GM12878 (cell line): ENCODE results near the gene SLCO2B1. TPM values are rescaled to one million over a fixed set of nuclear protein-coding genes. Genes with fewer than 3 reads are reported as not detected.

Experiments
- ATAC-seq: fragments of 200-7000 bp; cut with Tn5 transposase; 3 replicates; pipeline ENCODE4 v1.9.1; 2020; ENCODE audit warnings: mild to moderate bottlenecking, moderate library complexity
- BruUV-seq: library from RNA; stranded (reverse); fragments of 400-500 nt; replicated peaks from 2 replicates; lab custom pipeline; 2021; lab: Mats Ljungman, UMichigan
- CTCF ChIA-PET: fragments of 300-600 bp; sonication (Branson Sonifier 250); formaldehyde crosslinking; extraction: SDS; loops from one replicate; lab custom pipeline; 2021; ENCODE audit warnings: inconsistent platforms; lab: Yijun Ruan, JAX
- POLR2A ChIA-PET: fragments of 350-600 bp; formaldehyde crosslinking; extraction: SDS; loops from one replicate; lab custom pipeline; 2021; ENCODE audit warnings: inconsistent platforms; lab: Charles Lee
- RAD21 ChIA-PET: fragments of 300-600 bp; sonication (Branson Sonifier 250); formaldehyde crosslinking; loops from one replicate; lab custom pipeline; 2023; ENCODE audit warnings: antibody characterized with exemption; ENCODE audit not compliant: unreplicated experiment; lab: Charles Lee
- SMC1A ChIA-PET: fragments of 300-600 bp; sonication (Branson Sonifier 250); formaldehyde crosslinking; loops from one replicate; lab custom pipeline; 2023; ENCODE audit not compliant: unreplicated experiment, uncharacterized antibody; lab: Charles Lee
- DNase-seq: peaks from one replicate; pipeline ENCODE4 v3.0.0-alpha.2; 2011; ENCODE audit warnings: low read depth, low spot score
- FAIRE-seq: peaks from 3 replicates; lab custom pipeline; 2011; peaks lifted over from hg19 to GRCh38; lab: Jason Lieb, UNC
- H2AFZ ChIP-seq: 2 replicates; pipeline ENCODE4 v1.6.0; 2011; ENCODE audit warnings: low read depth, low read length, control low read depth; ENCODE audit not compliant: control insufficient read depth
- H3K27ac ChIP-seq: 2 replicates; pipeline ENCODE4 v1.5.1; 2011; ENCODE audit warnings: control low read depth; ENCODE audit not compliant: control insufficient read depth, insufficient read depth
- H3K27me3 ChIP-seq, 2 experiments: replicated peaks in 1 of 2; 2 replicates each; pipeline versions ENCODE4 v1.6.0 to v1.6.1; 2011; ENCODE audit warnings: low read length in 1 of 2; ENCODE audit not compliant: control insufficient read depth in 2 of 2, insufficient read depth in 2 of 2
- H3K36me3 ChIP-seq, 2 experiments: 2 replicates each; pipeline ENCODE4 v1.5.1; 2011; ENCODE audit warnings: low read length in 1 of 2; ENCODE audit not compliant: control insufficient read depth in 2 of 2, insufficient read depth in 2 of 2
- H3K4me1 ChIP-seq: 2 replicates; pipeline ENCODE4 v1.6.1; 2011; ENCODE audit warnings: mild to moderate bottlenecking, low read length, moderate library complexity, mixed read lengths; ENCODE audit not compliant: control insufficient read depth, insufficient read depth
- H3K4me2 ChIP-seq: 2 replicates; pipeline ENCODE4 v1.6.0; 2011; ENCODE audit warnings: control low read depth; ENCODE audit not compliant: control insufficient read depth, insufficient read depth
- H3K4me3 ChIP-seq: fragments of 200-600 bp; sonication (generic); 2 replicates; pipeline ENCODE4 v1.5.1; 2016
- H3K79me2 ChIP-seq: 2 replicates; pipeline ENCODE4 v1.6.0; 2011; ENCODE audit warnings: low read length; ENCODE audit not compliant: control insufficient read depth, insufficient read depth
- H3K9ac ChIP-seq: 2 replicates; pipeline ENCODE4 v1.8.0; 2011; ENCODE audit warnings: low read length, control low read depth, mixed read lengths; ENCODE audit not compliant: control insufficient read depth, insufficient read depth
- H3K9me3 ChIP-seq: replicated peaks from 3 replicates; pipeline ENCODE4 v1.5.1; 2011; ENCODE audit warnings: mild to moderate bottlenecking, low read length; ENCODE audit not compliant: control insufficient read depth, insufficient read depth
- H4K20me1 ChIP-seq: 2 replicates; pipeline ENCODE4 v1.6.0; 2011; ENCODE audit not compliant: control insufficient read depth, insufficient read depth
- E2F8 ChIP-seq: fragments of 450-650 bp; IDR thresholded peaks from 2 replicates; pipeline ENCODE4 v1.6.1; 2018; ENCODE audit warnings: mild to moderate bottlenecking, low read depth, moderate library complexity; ENCODE audit not compliant: partially characterized antibody
- HDAC2 ChIP-seq: fragments of 200-600 bp; sonication (generic); IDR thresholded peaks from 2 replicates; pipeline ENCODE4 v1.6.1; 2017
- IKZF2 ChIP-seq, 2 experiments: fragments of 450-650 bp; IDR thresholded peaks; 2 replicates each; pipeline ENCODE4 v1.6.1; 2017; ENCODE audit warnings: mild to moderate bottlenecking in 2 of 2, moderate library complexity in 2 of 2
- NFIC ChIP-seq: IDR thresholded peaks from 2 replicates; pipeline ENCODE4 v1.6.1; 2012; ENCODE audit warnings: low read depth, mild to moderate bottlenecking, inconsistent platforms, low read length, moderate library complexity
- NR2C1 ChIP-seq: fragments of 450-650 bp; IDR thresholded peaks from 2 replicates; pipeline ENCODE4 v1.6.1; 2017; ENCODE audit warnings: antibody characterized with exemption, mild to moderate bottlenecking, moderate library complexity
- RBBP5 ChIP-seq: fragments of 200-600 bp; sonication (generic); conservative IDR thresholded peaks from 2 replicates; pipeline ENCODE4 v1.6.1; 2016
- RFX5 ChIP-seq: IDR thresholded peaks from 2 replicates; pipeline ENCODE4 v1.6.1; 2011; ENCODE audit warnings: low read depth, low read length, improper control_type of control experiment
- YBX1 ChIP-seq: fragments of 450-650 bp; IDR thresholded peaks from 2 replicates; pipeline ENCODE4 v1.6.1; 2016; ENCODE audit warnings: antibody characterized with exemption
- ZBTB4 ChIP-seq: fragments of 450-650 bp; formaldehyde crosslinking; IDR thresholded peaks from 2 replicates; pipeline ENCODE4 v1.4.0; 2022; ENCODE audit warnings: mild to moderate bottlenecking, moderate library complexity
- ZNF217 ChIP-seq: fragments of 450-650 bp; IDR thresholded peaks from 2 replicates; pipeline ENCODE4 v1.6.1; 2017; ENCODE audit warnings: antibody characterized with exemption, mild to moderate bottlenecking
- WGBS: methylation state at CpG from one replicate; pipeline ENCODE4 v1.1.6; 2016; ENCODE audit warnings: low lambda C conversion rate; ENCODE audit not compliant: insufficient replicate concordance, insufficient coverage; ENCODE audit errors: missing lambda C conversion rate; 5-methylcytosine and 5-hydroxymethylcytosine counted together
- in situ Hi-C: fragments of 300-500 bp; cut with MboI; formaldehyde crosslinking; loops from 9 replicates; pipeline ENCODE4 v1.14.3; 2018; ENCODE audit warnings: mixed read lengths
- intact Hi-C: fragments of 100-400 bp; cut with micrococcal nuclease; formaldehyde crosslinking; loops from one replicate; pipeline ENCODE4 v1.14.2; 2022; ENCODE audit not compliant: unreplicated experiment
- polyA plus RNA-seq, 11 experiments: library from polyadenylated mRNA; depleted of rRNA in 4 of 11; unstranded in 6 of 11; stranded (reverse) in 5 of 11; fragments of >200 nt; fragmentation: Nextera tagmentation in 4 of 11; fragmentation: Illumina TruSeq in 1 of 11; extraction: Ambion mirVana in 4 of 11; extraction: Trizol in 1 of 11; gene quantifications; 1 replicate in 1 of 11; 2 replicates in 10 of 11; pipeline versions ENCODE4 v1.2.1 to v1.2.3, GENCODE V29; 2011 to 2016; ENCODE audit warnings: inconsistent platforms in 2 of 11, missing spikeins in 2 of 11, low read depth in 1 of 11
- total RNA-seq, 4 experiments: library from RNA; depleted of rRNA in 3 of 4; stranded (reverse); fragments of >200 nt in 3 of 4; fragmentation: Illumina TruSeq in 1 of 4; extraction: Trizol in 1 of 4; gene quantifications; 2 replicates each; pipeline versions ENCODE4 v1.2.1 to v1.2.3, GENCODE V29; 2013 to 2021
- TF ChIP-seq, protein P1 (sequence below): fragments of 450-650 bp; IDR thresholded peaks from 2 replicates; pipeline ENCODE4 v1.6.1; 2017; ENCODE audit warnings: mild to moderate bottlenecking, moderate library complexity

SLCO2B1 gene
- total and polyA plus RNA-seq, 10 of the 15 experiments (the other 5 are each of a cell fraction or from before 2014, with no cell fraction given) = 0.05 to 3.5 (median 0.93) TPM; not detected in 2

DNA sequence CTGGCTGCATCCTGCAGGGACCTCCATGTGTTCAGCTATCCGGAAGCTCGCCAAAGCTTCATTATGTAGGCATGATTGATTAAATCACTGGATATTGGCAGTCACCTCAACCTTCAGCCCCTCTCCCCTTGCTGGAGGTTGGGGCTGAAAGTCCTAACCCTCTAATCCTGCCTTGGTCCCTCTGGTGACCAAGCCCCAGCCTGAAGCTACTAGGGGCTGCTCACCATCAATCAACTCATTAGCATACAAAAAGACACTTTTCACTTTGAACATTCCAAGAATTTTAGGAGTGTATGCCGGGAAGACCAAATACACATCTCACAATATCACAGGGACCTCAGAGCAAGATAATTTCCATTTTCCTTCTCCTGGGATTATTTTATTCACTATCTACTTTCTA, 50.9 kb downstream of the SLCO2B1 start:
- Histone ChIP-seq H3K9ac (no peak overlapping the region), H3K9me3 (no peaks in the 10 kb centered on the region), H3K4me3 (no peak overlapping the region), H4K20me1 (no peaks in the 10 kb centered on the region), H2AFZ (no peak overlapping the region), H3K27me3 (no peaks in the 10 kb centered on the region; a peak in 1 of 4 replicates), H3K27ac (no peak overlapping the region), H3K79me2 (no peaks in the 10 kb centered on the region), H3K4me2 (no peak overlapping the region), H3K36me3 (no peaks in the 10 kb centered on the region), H3K4me1 (no peaks in the 10 kb centered on the region)
- no peak for FAIRE-seq
- WGBS = 44% methylated on average over 3 of the region's 3 CpGs
- no TSS peak for BruUV-seq
- DNase-seq = no peak
- intact Hi-C loops = no loop called here
- ChIA-PET POLR2A (no interaction called here), CTCF (interaction anchor here (0.6 to 10.2 kb wide), 6 partner anchors 13 to 270 kb away, joined by 3 to 232 read pairs (median 4); no protein-coding TSS in a partner anchor), RAD21 (interaction anchor here (2.2 to 8.9 kb wide), 3 partner anchors 59 to 272 kb away, joined by 5 to 132 read pairs (median 6); no protein-coding TSS in a partner anchor), SMC1A (interaction anchor here (1.6 to 8.3 kb wide), 2 partner anchors 58 to 179 kb away, joined by 5 to 111 read pairs; no protein-coding TSS in a partner anchor)
- no peak for ATAC-seq
- no peak for TF ChIP-seq RBBP5
- TF ChIP-seq ZNF217 = no peak
- no peak for TF ChIP-seq ZBTB4 (CRISPR knock-in tag)
- TF ChIP-seq HDAC2 = no peak
- TF ChIP-seq YBX1 = no peak
- TF ChIP-seq NFIC = no peak
- TF ChIP-seq, protein P1, sequence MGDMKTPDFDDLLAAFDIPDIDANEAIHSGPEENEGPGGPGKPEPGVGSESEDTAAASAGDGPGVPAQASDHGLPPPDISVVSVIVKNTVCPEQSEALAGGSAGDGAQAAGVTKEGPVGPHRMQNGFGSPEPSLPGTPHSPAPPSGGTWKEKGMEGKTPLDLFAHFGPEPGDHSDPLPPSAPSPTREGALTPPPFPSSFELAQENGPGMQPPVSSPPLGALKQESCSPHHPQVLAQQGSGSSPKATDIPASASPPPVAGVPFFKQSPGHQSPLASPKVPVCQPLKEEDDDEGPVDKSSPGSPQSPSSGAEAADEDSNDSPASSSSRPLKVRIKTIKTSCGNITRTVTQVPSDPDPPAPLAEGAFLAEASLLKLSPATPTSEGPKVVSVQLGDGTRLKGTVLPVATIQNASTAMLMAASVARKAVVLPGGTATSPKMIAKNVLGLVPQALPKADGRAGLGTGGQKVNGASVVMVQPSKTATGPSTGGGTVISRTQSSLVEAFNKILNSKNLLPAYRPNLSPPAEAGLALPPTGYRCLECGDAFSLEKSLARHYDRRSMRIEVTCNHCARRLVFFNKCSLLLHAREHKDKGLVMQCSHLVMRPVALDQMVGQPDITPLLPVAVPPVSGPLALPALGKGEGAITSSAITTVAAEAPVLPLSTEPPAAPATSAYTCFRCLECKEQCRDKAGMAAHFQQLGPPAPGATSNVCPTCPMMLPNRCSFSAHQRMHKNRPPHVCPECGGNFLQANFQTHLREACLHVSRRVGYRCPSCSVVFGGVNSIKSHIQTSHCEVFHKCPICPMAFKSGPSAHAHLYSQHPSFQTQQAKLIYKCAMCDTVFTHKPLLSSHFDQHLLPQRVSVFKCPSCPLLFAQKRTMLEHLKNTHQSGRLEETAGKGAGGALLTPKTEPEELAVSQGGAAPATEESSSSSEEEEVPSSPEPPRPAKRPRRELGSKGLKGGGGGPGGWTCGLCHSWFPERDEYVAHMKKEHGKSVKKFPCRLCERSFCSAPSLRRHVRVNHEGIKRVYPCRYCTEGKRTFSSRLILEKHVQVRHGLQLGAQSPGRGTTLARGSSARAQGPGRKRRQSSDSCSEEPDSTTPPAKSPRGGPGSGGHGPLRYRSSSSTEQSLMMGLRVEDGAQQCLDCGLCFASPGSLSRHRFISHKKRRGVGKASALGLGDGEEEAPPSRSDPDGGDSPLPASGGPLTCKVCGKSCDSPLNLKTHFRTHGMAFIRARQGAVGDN = no peak
- TF ChIP-seq IKZF2 (IDR thresholded peaks at IDR 0.05) = no peak
- TF ChIP-seq E2F8 = no peak
- TF ChIP-seq RFX5 = no peak
- no peak for TF ChIP-seq NR2C1
- TF ChIP-seq, all 136 proteins: peak for 0
- in situ Hi-C loops = loop anchor here (5.0 kb wide), 2 partner anchors 54 to 179 kb away; no protein-coding TSS in a partner anchor
